Activated CD8-positive, alpha-beta T cell treated with anti-CD3 and anti-CD28 coated beads for 36 hours (primary cell): ENCODE data around the gene CSNK1A1. TPM values are rescaled to one million over a fixed set of nuclear protein-coding genes. Genes with fewer than 3 reads are reported as not detected.
"Not testable (repeated sequence)": the region's sequence is repeated elsewhere in the genome, so short reads cannot be mapped to it uniquely, and the experiment has no call there.

Experiments
- ATAC-seq: fragments of 200-7000 bp; cut with Tn5 transposase; one replicate; pipeline ENCODE4 v1.10.0; 2021; ENCODE audit warnings: mild to moderate bottlenecking, moderate library complexity
- CTCF ChIA-PET: fragments of 350-600 bp; sonication (Branson Sonifier 250); formaldehyde crosslinking; loops from one replicate; lab custom pipeline; 2021; ENCODE audit warnings: antibody characterized with exemption; lab: Charles Lee
- POLR2A ChIA-PET: fragments of 350-600 bp; sonication (Branson Sonifier 250); formaldehyde crosslinking; loops from one replicate; lab custom pipeline; 2021; ENCODE audit warnings: antibody characterized with exemption; lab: Charles Lee
- DNase-seq: peaks from one replicate; pipeline ENCODE4 v3.0.0-alpha.2; 2020
- H3K27ac Mint-ChIP-seq: one replicate; pipeline ENCODE4 v1.8.0; 2021; ENCODE audit warnings: mild to moderate bottlenecking, mixed read lengths
- H3K27me3 Mint-ChIP-seq: one replicate; pipeline ENCODE4 v1.8.0; 2021; ENCODE audit warnings: mixed read lengths
- H3K36me3 Mint-ChIP-seq: one replicate; pipeline ENCODE4 v1.8.0; 2021; ENCODE audit warnings: low read depth, mixed read lengths
- H3K4me1 Mint-ChIP-seq: one replicate; pipeline ENCODE4 v1.8.0; 2021; ENCODE audit warnings: low read depth, mixed read lengths
- H3K4me3 Mint-ChIP-seq: one replicate; pipeline ENCODE4 v1.8.0; 2021; ENCODE audit warnings: mild to moderate bottlenecking, moderate library complexity, mixed read lengths
- H3K9me3 Mint-ChIP-seq: one replicate; pipeline ENCODE4 v1.8.0; 2021; ENCODE audit warnings: mixed read lengths
- intact Hi-C: fragments of 100-400 bp; cut with micrococcal nuclease; formaldehyde crosslinking; loops from one replicate; pipeline ENCODE4 v1.10.0; 2022
- total RNA-seq, 2 experiments: library from RNA; stranded (reverse); gene quantifications; one replicate each; pipeline ENCODE4 v1.2.3, GENCODE V29; 2021
- TF ChIP-seq, protein P1 (sequence below): fragments of 200-600 bp; IDR thresholded peaks from one replicate; pipeline ENCODE4 v1.8.0; 2022; ENCODE audit warnings: antibody characterized with exemption, mild to moderate bottlenecking

The CSNK1A1 gene
- total RNA-seq, 2 experiments from 2014 or later = 154 to 168 TPM

- POLR2A ChIA-PET = no interaction called here
- Mint-ChIP-seq H3K4me3 (no peak overlapping the region), H3K27me3 (peaks cover 3% of the 10 kb centered on the region), H3K27ac (no peak overlapping the region), H3K36me3 (no peaks in the 10 kb centered on the region), H3K9me3 (no peaks in the 10 kb centered on the region), H3K4me1 (no peaks in the 10 kb centered on the region)
- CTCF ChIA-PET = interaction anchor here (1.5 to 2.4 kb wide), 2 partner anchors 23 to 30 kb away, joined by 3 to 8 read pairs; no protein-coding TSS in a partner anchor
- DNase-seq = no peak
- TF ChIP-seq, protein P1, sequence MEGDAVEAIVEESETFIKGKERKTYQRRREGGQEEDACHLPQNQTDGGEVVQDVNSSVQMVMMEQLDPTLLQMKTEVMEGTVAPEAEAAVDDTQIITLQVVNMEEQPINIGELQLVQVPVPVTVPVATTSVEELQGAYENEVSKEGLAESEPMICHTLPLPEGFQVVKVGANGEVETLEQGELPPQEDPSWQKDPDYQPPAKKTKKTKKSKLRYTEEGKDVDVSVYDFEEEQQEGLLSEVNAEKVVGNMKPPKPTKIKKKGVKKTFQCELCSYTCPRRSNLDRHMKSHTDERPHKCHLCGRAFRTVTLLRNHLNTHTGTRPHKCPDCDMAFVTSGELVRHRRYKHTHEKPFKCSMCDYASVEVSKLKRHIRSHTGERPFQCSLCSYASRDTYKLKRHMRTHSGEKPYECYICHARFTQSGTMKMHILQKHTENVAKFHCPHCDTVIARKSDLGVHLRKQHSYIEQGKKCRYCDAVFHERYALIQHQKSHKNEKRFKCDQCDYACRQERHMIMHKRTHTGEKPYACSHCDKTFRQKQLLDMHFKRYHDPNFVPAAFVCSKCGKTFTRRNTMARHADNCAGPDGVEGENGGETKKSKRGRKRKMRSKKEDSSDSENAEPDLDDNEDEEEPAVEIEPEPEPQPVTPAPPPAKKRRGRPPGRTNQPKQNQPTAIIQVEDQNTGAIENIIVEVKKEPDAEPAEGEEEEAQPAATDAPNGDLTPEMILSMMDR = no peak
- intact Hi-C loops = no loop called here
- ATAC-seq = no peak
Observed at GRCh38 chr5:149464796-149465489, 86.3 kb downstream of the CSNK1A1 start.

- H3K4me3 Mint-ChIP-seq, DNase-seq, H3K9me3 Mint-ChIP-seq, H3K27ac Mint-ChIP-seq, H3K27me3 Mint-ChIP-seq, H3K36me3 Mint-ChIP-seq, H3K4me1 Mint-ChIP-seq, POLR2A ChIA-PET, ATAC-seq, intact Hi-C loops: not testable (repeated sequence)
- CTCF ChIA-PET = interaction anchor here (1.1 kb wide), 1 partner anchor 13 kb away, joined by 3 read pairs; no protein-coding TSS in a partner anchor
Observed at GRCh38 chr5:149461907-149462306, 89.3 kb downstream of the CSNK1A1 start.

DNA sequence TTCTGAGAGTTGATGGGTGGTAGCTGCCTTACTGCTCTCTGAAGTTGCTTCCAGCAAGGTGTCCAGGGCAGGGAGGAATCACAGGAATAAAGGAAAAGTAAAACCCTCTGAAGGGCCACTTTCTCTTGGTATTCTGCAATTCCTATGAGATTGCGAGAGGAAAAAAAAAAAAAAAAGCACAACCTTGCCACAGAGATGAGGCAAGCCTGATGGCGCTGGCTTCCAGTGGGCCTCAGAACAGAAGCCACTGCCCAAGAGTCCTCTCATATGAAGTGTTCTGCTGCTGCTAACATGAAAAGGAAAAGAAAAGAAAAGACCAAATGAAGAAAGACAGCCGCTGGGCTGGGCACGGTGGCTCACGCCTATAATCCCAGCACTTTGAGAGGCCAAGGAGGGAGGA lies 91.3 kb downstream of the CSNK1A1 start:
- Mint-ChIP-seq H3K9me3 (no peaks in the 10 kb centered on the region), H3K4me3 (no peak overlapping the region), H3K27me3 (no peaks in the 10 kb centered on the region), H3K27ac (no peak overlapping the region), H3K36me3 (no peaks in the 10 kb centered on the region), H3K4me1 (no peaks in the 10 kb centered on the region)
- ATAC-seq = no peak
- TF ChIP-seq, protein P1 = no peak
- no peak for DNase-seq
- ChIA-PET CTCF (interaction anchor here (1.2 kb wide), 1 partner anchor 27 kb away, joined by 3 read pairs; no protein-coding TSS in a partner anchor), POLR2A (no interaction called here)
- intact Hi-C loops = no loop called here

DNA sequence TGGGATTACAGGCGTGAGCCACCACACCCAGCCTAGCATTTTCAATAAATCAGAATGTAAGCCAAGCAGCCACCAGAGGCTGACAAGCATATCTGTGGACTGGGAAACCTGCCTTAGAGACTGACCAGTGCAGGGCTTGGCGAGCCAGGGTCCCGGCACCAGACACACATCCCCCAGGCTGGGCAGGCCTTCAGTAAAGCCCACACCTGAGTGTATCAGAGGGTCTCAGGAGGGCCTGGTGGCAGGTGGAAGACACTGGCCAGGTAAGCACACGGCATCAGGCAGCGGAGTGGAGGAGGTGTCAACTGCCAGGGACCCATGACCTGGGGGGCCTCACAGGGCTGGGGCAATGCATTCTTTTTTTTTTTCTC lies 93.9 kb downstream of the CSNK1A1 start:
- Mint-ChIP-seq H3K4me3 (no peak overlapping the region), H3K9me3 (no peaks in the 10 kb centered on the region), H3K36me3 (no peaks in the 10 kb centered on the region), H3K27me3 (no peaks in the 10 kb centered on the region), H3K27ac (no peak overlapping the region), H3K4me1 (no peaks in the 10 kb centered on the region)
- CTCF ChIA-PET = no interaction called here
- DNase-seq (no peak), ATAC-seq (no peak)
- intact Hi-C loops = no loop called here
- POLR2A ChIA-PET = no interaction called here
- TF ChIP-seq, protein P1 = no peak

DNA sequence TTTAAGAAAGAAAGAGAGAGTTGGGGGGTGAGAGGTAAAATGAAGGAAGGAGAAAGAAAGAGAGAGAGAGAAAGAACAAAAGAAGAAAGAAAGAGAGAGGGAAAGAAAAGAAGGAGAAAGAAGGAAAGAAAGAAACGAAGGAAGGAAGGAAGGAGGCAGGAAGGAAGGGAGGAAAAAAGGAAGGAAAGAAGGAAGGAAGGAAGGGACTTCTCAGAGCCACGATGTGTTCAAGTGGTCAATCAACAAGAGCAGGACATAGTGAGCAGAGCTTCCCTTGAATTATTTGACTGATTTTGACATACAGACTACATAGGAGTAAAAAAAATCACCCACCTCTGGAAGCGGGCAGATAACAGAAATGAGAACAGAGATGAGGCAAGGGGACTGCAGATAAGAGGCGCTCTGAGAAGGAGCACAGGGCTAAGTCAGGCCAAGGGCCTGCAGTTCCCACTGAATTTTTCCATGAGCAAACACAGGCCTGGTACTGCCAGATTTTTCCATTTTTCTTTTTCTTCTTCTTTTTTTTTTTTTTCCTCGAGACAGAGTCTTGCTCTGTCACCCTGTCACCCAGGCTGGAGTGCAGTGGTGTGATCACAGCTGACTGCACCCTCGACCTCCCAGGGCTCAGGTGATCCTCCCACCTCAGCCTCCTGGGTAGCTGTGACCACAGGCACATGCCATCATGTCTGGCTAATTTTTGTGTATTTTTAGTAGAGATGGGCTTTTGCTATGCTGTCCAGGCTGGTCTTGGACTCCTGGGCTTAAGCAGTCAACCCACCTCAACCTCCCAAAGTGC lies 94.4 kb downstream of the CSNK1A1 start:
- Mint-ChIP-seq H3K4me3 (no peak overlapping the region), H3K27me3 (no peaks in the 10 kb centered on the region), H3K4me1 (no peaks in the 10 kb centered on the region), H3K27ac (no peak overlapping the region), H3K36me3 (no peaks in the 10 kb centered on the region), H3K9me3 (no peaks in the 10 kb centered on the region)
- ATAC-seq (no peak), DNase-seq (no peak)
- TF ChIP-seq, protein P1 = no peak
- CTCF ChIA-PET = interaction anchor here (0.6 to 1.5 kb wide), 3 partner anchors 14 to 396 kb away, joined by 3 to 4 read pairs (median 3); no protein-coding TSS in a partner anchor
- POLR2A ChIA-PET = no interaction called here
- intact Hi-C loops = no loop called here
